AG04449 (cell line): Measurements from ENCODE around the gene AK1.

Experiments used
- CTCF ChIA-PET: fragments of 350-600 bp; formaldehyde crosslinking; extraction: SDS; loops from one replicate; lab custom pipeline; 2021; ENCODE audit warnings: antibody characterized with exemption; lab: Yijun Ruan, JAX
- POLR2A ChIA-PET: fragments of 400-600, 350-600 bp; formaldehyde crosslinking; extraction: SDS; loops from one replicate; lab custom pipeline; 2020; ENCODE audit warnings: antibody characterized with exemption, inconsistent platforms; lab: Yijun Ruan, JAX
- DNase-seq: peaks from one replicate; pipeline ENCODE4 v3.0.0-alpha.2; 2010; ENCODE audit warnings: low read depth, low spot score
- H3K4me3 ChIP-seq: 2 replicates; pipeline ENCODE4 v1.5.1; 2011; ENCODE audit warnings: low read depth, mild to moderate bottlenecking, control low read depth, low read length
- CTCF ChIP-seq: IDR thresholded peaks from one replicate; pipeline ENCODE4 v1.5.1; 2011; ENCODE audit warnings: mild to moderate bottlenecking, moderate library complexity, low read length, control low read depth, inconsistent platforms; ENCODE audit not compliant: insufficient read depth; ENCODE audit errors: missing control alignments

Gene AK1

GRCh38 chr9:127912882-127913281, 35.4 kb upstream of the AK1 start:
- ChIA-PET CTCF (interaction anchor here (1.1 to 1.7 kb wide), 2 partner anchors 9 to 205 kb away, joined by 4 to 5 read pairs; no protein-coding TSS in a partner anchor), POLR2A (no interaction called here)
- DNase-seq, result no peak

GRCh38 chr9:127912296-127912695, 34.8 kb upstream of the AK1 start:
- no peak for TF ChIP-seq CTCF
- DNase-seq, result no peak
- H3K4me3 ChIP-seq, result no peak overlapping the region
- CTCF ChIA-PET, result interaction anchor here (1.1 to 1.7 kb wide), 2 partner anchors 8 to 205 kb away, joined by 4 to 5 read pairs; no protein-coding TSS in a partner anchor
- POLR2A ChIA-PET, result no interaction called here

More at GRCh38 chr9:127912882-127913281, 35.4 kb upstream of the AK1 start:
- TF ChIP-seq CTCF, result no peak
- no peak overlapping the region for H3K4me3 ChIP-seq

GRCh38 chr9:127910613-127911205, 33.2 kb upstream of the AK1 start:
- CTCF ChIA-PET, result interaction anchor here (0.6 to 1.8 kb wide), 2 partner anchors 123 to 207 kb away, joined by 3 to 5 read pairs; no protein-coding TSS in a partner anchor
- no peak overlapping the region for H3K4me3 ChIP-seq
- no peak for TF ChIP-seq CTCF
- POLR2A ChIA-PET, result no interaction called here
- no peak for DNase-seq

GRCh38 chr9:127909839-127910273, 32.4 kb upstream of the AK1 start:
- H3K4me3 ChIP-seq, result no peak overlapping the region
- no peak for DNase-seq
- POLR2A ChIA-PET, result no interaction called here
- no peak for TF ChIP-seq CTCF
- CTCF ChIA-PET, result interaction anchor here (0.6 to 1.8 kb wide), 3 partner anchors 122 to 206 kb away, joined by 3 to 5 read pairs (median 4); partner anchors contain the start of gene TOR2A

GRCh38 chr9:127908660-127908926, 31.1 kb upstream of the AK1 start:
- no peak for DNase-seq
- POLR2A ChIA-PET, result no interaction called here
- TF ChIP-seq CTCF, result no peak
- H3K4me3 ChIP-seq, result no peak overlapping the region
- CTCF ChIA-PET, result no interaction called here

GRCh38 chr9:127907867-127908659, 30.6 kb upstream of the AK1 start:
- TF ChIP-seq CTCF, result no peak
- ChIA-PET POLR2A (no interaction called here), CTCF (no interaction called here)
- no peak overlapping the region for H3K4me3 ChIP-seq
- DNase-seq, result no peak
